Measurements from ENCODE around the gene LRRTM4. TPM values are rescaled to one million over a fixed set of nuclear protein-coding genes. Genes with fewer than 3 reads are reported as not detected.

Gene LRRTM4
- polyA plus RNA-seq, 1 of the 3 experiments (the other 2 are of a cell fraction): 0.10 TPM

DNA sequence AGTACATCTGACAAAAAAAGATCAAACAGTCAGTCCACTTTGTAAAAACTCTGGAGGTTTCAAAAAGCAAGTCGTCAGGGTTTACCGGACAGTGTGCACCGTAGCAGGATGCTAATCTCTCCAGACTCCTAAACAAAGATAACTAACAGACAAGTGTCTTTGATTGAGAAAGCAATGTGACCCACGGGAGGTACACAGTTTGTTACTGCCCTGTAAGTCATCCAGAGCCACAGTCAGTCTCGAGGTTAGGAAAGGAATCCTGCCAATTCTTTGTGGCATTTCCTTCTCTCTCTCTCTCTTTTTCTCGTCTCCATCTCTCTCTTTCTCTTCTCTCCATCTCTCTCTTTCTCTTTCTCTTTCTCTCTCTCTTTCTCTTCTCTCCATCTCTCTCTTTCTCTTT lies 42.8 kb downstream of the LRRTM4 start:
- no peak for TF ChIP-seq RAD21 (IDR thresholded peaks at IDR 0.05; ENCODE audit: low read length)
- TF ChIP-seq POLR2AphosphoS5 (IDR thresholded peaks at IDR 0.05; ENCODE audit: low read depth, low read length): no peak
- TF ChIP-seq, protein P1, sequence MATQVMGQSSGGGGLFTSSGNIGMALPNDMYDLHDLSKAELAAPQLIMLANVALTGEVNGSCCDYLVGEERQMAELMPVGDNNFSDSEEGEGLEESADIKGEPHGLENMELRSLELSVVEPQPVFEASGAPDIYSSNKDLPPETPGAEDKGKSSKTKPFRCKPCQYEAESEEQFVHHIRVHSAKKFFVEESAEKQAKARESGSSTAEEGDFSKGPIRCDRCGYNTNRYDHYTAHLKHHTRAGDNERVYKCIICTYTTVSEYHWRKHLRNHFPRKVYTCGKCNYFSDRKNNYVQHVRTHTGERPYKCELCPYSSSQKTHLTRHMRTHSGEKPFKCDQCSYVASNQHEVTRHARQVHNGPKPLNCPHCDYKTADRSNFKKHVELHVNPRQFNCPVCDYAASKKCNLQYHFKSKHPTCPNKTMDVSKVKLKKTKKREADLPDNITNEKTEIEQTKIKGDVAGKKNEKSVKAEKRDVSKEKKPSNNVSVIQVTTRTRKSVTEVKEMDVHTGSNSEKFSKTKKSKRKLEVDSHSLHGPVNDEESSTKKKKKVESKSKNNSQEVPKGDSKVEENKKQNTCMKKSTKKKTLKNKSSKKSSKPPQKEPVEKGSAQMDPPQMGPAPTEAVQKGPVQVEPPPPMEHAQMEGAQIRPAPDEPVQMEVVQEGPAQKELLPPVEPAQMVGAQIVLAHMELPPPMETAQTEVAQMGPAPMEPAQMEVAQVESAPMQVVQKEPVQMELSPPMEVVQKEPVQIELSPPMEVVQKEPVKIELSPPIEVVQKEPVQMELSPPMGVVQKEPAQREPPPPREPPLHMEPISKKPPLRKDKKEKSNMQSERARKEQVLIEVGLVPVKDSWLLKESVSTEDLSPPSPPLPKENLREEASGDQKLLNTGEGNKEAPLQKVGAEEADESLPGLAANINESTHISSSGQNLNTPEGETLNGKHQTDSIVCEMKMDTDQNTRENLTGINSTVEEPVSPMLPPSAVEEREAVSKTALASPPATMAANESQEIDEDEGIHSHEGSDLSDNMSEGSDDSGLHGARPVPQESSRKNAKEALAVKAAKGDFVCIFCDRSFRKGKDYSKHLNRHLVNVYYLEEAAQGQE (IDR thresholded peaks at IDR 0.05; ENCODE audit: low read depth, low read length): no peak
- TF ChIP-seq, protein P2, sequence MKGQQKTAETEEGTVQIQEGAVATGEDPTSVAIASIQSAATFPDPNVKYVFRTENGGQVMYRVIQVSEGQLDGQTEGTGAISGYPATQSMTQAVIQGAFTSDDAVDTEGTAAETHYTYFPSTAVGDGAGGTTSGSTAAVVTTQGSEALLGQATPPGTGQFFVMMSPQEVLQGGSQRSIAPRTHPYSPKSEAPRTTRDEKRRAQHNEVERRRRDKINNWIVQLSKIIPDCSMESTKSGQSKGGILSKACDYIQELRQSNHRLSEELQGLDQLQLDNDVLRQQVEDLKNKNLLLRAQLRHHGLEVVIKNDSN (IDR thresholded peaks at IDR 0.05; ENCODE audit: borderline replicate concordance, low read depth): no peak
- TF ChIP-seq NFIC (IDR thresholded peaks at IDR 0.05; ENCODE audit: borderline replicate concordance): no peak
- Histone ChIP-seq H3K27me3 (ENCODE audit: insufficient read depth) (no peaks in the 10 kb centered on the region), H3K9ac (no peak overlapping the region), H3K79me2 (ENCODE audit: insufficient read depth) (no peaks in the 10 kb centered on the region), H3K27ac (ENCODE audit: low read depth in 2 of 2, low read length in 1 of 2) (no peak overlapping the region; a peak in 1 of 4 replicates), H3K4me3 (ENCODE audit: low read depth in 2 of 2, low read length in 1 of 2) (no peak overlapping the region), H3K36me3 (replicated peaks in 1 of 2; ENCODE audit: control insufficient read depth in 1 of 2, insufficient read depth in 2 of 2, low read length in 1 of 2) (no peaks in the 10 kb centered on the region), H3K4me1 (ENCODE audit: control insufficient read depth in 1 of 2, insufficient read depth in 2 of 2, low read depth in 1 of 2, low read length in 1 of 2) (peaks cover 0 to 3% of the 10 kb centered on the region in 2 experiments; a peak in 2 of 4 replicates), H3F3A (replicated peaks; ENCODE audit: insufficient read depth) (no peaks in the 10 kb centered on the region), H2AFZ (ENCODE audit: low read depth) (no peak overlapping the region), H4K20me1 (ENCODE audit: insufficient read depth) (no peaks in the 10 kb centered on the region), H3K9me3 (no peaks in the 10 kb centered on the region), H3K9me2 (no peaks in the 10 kb centered on the region), H3K4me2 (no peak overlapping the region)
- POLR2A ChIA-PET: no interaction called here
- 38% methylated on average over 6 of the region's 6 CpGs for WGBS (ENCODE audit: low lambda C conversion rate)
- CTCF ChIA-PET: no interaction called here
- no peak for DNase-seq

DNA sequence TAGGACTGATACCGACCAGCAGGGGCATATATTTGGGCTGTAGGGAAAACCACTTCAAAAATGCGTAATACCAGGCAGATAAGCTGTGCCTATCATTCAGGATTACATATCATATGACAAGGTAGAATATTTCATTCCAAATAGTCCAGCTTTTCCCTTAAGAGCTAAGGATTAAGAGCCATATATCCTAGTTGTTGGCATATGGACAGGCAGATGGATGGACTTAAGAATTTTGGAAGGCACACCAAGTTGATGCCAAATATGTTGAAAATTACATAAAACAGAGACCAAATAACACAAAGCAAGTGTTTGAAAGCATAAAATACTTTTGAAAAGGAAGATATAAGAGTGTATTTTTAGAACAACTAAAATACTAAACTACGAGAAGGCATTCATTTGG lies 52.1 kb downstream of the LRRTM4 start:
- Histone ChIP-seq H3K4me3 (ENCODE audit: low read depth in 2 of 2, low read length in 1 of 2) (no peak overlapping the region), H3K9me3 (no peaks in the 10 kb centered on the region), H2AFZ (ENCODE audit: low read depth) (no peak overlapping the region), H3K36me3 (replicated peaks in 1 of 2; ENCODE audit: control insufficient read depth in 1 of 2, insufficient read depth in 2 of 2, low read length in 1 of 2) (no peaks in the 10 kb centered on the region), H4K20me1 (ENCODE audit: insufficient read depth) (no peaks in the 10 kb centered on the region), H3K9ac (no peak overlapping the region), H3K9me2 (no peaks in the 10 kb centered on the region), H3K4me2 (no peak overlapping the region), H3F3A (replicated peaks; ENCODE audit: insufficient read depth) (no peaks in the 10 kb centered on the region), H3K4me1 (ENCODE audit: control insufficient read depth in 1 of 2, insufficient read depth in 2 of 2, low read depth in 1 of 2, low read length in 1 of 2) (no peaks in the 10 kb centered on the region), H3K27ac (ENCODE audit: low read depth in 2 of 2, low read length in 1 of 2) (no peak overlapping the region), H3K79me2 (ENCODE audit: insufficient read depth) (no peaks in the 10 kb centered on the region), H3K27me3 (ENCODE audit: insufficient read depth) (no peaks in the 10 kb centered on the region)
- CTCF ChIA-PET: interaction anchor here (0.6 kb wide), 1 partner anchor 10 kb away, joined by 3 read pairs; no protein-coding TSS in a partner anchor
- no peak for DNase-seq
- POLR2A ChIA-PET: no interaction called here
- WGBS (ENCODE audit: low lambda C conversion rate): 16% methylated on average over 3 of the region's 3 CpGs
- TF ChIP-seq RCOR1 (IDR thresholded peaks at IDR 0.05; ENCODE audit: low read length): no peak
- TF ChIP-seq GATA2 (CRISPR knock-in tag; IDR thresholded peaks at IDR 0.05): no peak
- TF ChIP-seq, protein P1 (IDR thresholded peaks at IDR 0.05; ENCODE audit: low read depth, low read length): no peak
- TF ChIP-seq, protein P3, sequence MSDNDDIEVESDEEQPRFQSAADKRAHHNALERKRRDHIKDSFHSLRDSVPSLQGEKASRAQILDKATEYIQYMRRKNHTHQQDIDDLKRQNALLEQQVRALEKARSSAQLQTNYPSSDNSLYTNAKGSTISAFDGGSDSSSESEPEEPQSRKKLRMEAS (IDR thresholded peaks at IDR 0.05; ENCODE audit: low read depth): no peak
- TF ChIP-seq, protein P4, sequence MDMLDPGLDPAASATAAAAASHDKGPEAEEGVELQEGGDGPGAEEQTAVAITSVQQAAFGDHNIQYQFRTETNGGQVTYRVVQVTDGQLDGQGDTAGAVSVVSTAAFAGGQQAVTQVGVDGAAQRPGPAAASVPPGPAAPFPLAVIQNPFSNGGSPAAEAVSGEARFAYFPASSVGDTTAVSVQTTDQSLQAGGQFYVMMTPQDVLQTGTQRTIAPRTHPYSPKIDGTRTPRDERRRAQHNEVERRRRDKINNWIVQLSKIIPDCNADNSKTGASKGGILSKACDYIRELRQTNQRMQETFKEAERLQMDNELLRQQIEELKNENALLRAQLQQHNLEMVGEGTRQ (IDR thresholded peaks at IDR 0.05; ENCODE audit: borderline replicate concordance, low read depth, low read length): no peak
- TF ChIP-seq CHD2 (IDR thresholded peaks at IDR 0.05; ENCODE audit: low read length, partially characterized antibody): no peak
- no peak for TF ChIP-seq RAD21 (IDR thresholded peaks at IDR 0.05; ENCODE audit: low read length)
- TF ChIP-seq, protein P5, sequence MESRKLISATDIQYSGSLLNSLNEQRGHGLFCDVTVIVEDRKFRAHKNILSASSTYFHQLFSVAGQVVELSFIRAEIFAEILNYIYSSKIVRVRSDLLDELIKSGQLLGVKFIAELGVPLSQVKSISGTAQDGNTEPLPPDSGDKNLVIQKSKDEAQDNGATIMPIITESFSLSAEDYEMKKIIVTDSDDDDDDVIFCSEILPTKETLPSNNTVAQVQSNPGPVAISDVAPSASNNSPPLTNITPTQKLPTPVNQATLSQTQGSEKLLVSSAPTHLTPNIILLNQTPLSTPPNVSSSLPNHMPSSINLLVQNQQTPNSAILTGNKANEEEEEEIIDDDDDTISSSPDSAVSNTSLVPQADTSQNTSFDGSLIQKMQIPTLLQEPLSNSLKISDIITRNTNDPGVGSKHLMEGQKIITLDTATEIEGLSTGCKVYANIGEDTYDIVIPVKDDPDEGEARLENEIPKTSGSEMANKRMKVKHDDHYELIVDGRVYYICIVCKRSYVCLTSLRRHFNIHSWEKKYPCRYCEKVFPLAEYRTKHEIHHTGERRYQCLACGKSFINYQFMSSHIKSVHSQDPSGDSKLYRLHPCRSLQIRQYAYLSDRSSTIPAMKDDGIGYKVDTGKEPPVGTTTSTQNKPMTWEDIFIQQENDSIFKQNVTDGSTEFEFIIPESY (IDR thresholded peaks at IDR 0.05; ENCODE audit: borderline replicate concordance, low read depth): no peak
- no peak for TF ChIP-seq TCF12 (IDR thresholded peaks at IDR 0.05)
- TF ChIP-seq TAF1 (IDR thresholded peaks at IDR 0.05; ENCODE audit: borderline replicate concordance, low read depth, low read length): no peak
- TF ChIP-seq, protein P2 (IDR thresholded peaks at IDR 0.05; ENCODE audit: borderline replicate concordance, low read depth): no peak
- TF ChIP-seq FOXJ3 (CRISPR knock-in tag; IDR thresholded peaks at IDR 0.05): no peak
- no peak for TF ChIP-seq JUND (IDR thresholded peaks at IDR 0.05)

Measured in SK-N-SH (cell line).